Adipose tissue (tissue), 3 donors: ENCODE measurements around the gene ZNF534. TPM values are rescaled to one million over a fixed set of nuclear protein-coding genes. Genes with fewer than 3 reads are reported as not detected.
"Not testable (repeated sequence)": the region's sequence is repeated elsewhere in the genome, so short reads cannot be mapped to it uniquely, and the experiment has no call there.

Experiments used
- H3K27ac ChIP-seq: one replicate; pipeline ENCODE4 v1.5.1; 2013; ENCODE audit warnings: low read depth, low read length
- WGBS, 3 donors: extraction: QIAGEN DNeasy Blood & Tissue Kit; methylation state at CpG; one replicate each; pipeline ENCODE4 v1.1.7; 2013; 5-methylcytosine and 5-hydroxymethylcytosine counted together
- polyA plus RNA-seq, 3 donors: library from polyadenylated mRNA; stranded (reverse); fragments of 200-250 nt; gene quantifications; one replicate each; pipeline ENCODE4 v1.2.3, GENCODE V29; 2013
- donor health status: healthy with polysubstance abuse.
- donor health status: Bipolar disorder and iron deficiency.
- donor health status: healthy.

The ZNF534 gene
- polyA plus RNA-seq, result not detected

GRCh38 chr19:52428937-52429336 lies at the start of gene ZNF534:
Gene ZNF534, plus strand, starts transcription at chr19:52429148. Its CDS starts 2,327 bp downstream, at chr19:52431475.
- WGBS, 3 donors, result 49 to 57% (median 54%) methylated on average over 27 of the region's 27 CpGs
- no peak within 1 kb of the TSS for H3K27ac ChIP-seq

GRCh38 chr19:52391135-52391534 lies 37.8 kb upstream of the ZNF534 start:
- WGBS, 3 donors, result 38 to 63% (median 58%) methylated on average over 1 of the region's 1 CpG
- H3K27ac ChIP-seq, result no peak overlapping the region

- no peak within 1 kb of the TSS for H3K27ac ChIP-seq
- 1% methylated on average over 36 of the region's 36 CpGs for WGBS, 3 donors
Measured at GRCh38 chr19:52397310-52398080, 31.5 kb upstream of the ZNF534 start, which contains the start of gene ZNF528. Gene ZNF528, plus strand, starts transcription at chr19:52397849. Its CDS starts 4,165 bp downstream, at chr19:52402014.

- H3K27ac ChIP-seq, result no peak overlapping the region
- WGBS, 3 donors, result 2 to 6% (median 2%) methylated on average over 14 of the region's 14 CpGs
Measured at GRCh38 chr19:52398081-52398441, 30.9 kb upstream of the ZNF534 start.

GRCh38 chr19:52410276-52410675 lies 18.7 kb upstream of the ZNF534 start:
- no peak overlapping the region for H3K27ac ChIP-seq
- WGBS, 3 donors, result 90 to 98% (median 97%) methylated on average over 6 of the region's 6 CpGs

GRCh38 chr19:52415711-52416110 lies 13.2 kb upstream of the ZNF534 start:
- WGBS, 3 donors, result 94 to 96% (median 94%) methylated on average over 5 of the region's 5 CpGs
- H3K27ac ChIP-seq, result no peak overlapping the region

- WGBS, 3 donors, result 58 to 84% (median 75%) methylated on average over 3 of the region's 3 CpGs
Measured at GRCh38 chr19:52442179-52442578, 13.2 kb downstream of the ZNF534 start.

GRCh38 chr19:52444506-52444905 lies 15.6 kb downstream of the ZNF534 start:
- 35 to 42% (median 38%) methylated on average over 2 of the region's 2 CpGs for WGBS, 3 donors

More at GRCh38 chr19:52442179-52442578, 13.2 kb downstream of the ZNF534 start:
- H3K27ac ChIP-seq, result no peak overlapping the region

GRCh38 chr19:52451241-52451640 lies 22.3 kb downstream of the ZNF534 start:
- WGBS, 3 donors, result 24 to 31% (median 25%) methylated on average over 40 to 41 of the region's 41 CpGs

More at GRCh38 chr19:52444506-52444905, 15.6 kb downstream of the ZNF534 start:
- no peak overlapping the region for H3K27ac ChIP-seq

GRCh38 chr19:52453324-52454094 lies 24.6 kb downstream of the ZNF534 start, which contains the start of gene ZNF578:
Gene ZNF578, plus strand, starts transcription at chr19:52453553. Its CDS starts 48,293 bp downstream, at chr19:52501846.
- WGBS, 3 donors, result 0 to 4% (median 3%) methylated on average over 48 of the region's 48 CpGs
- H3K27ac ChIP-seq, result no peak within 1 kb of the TSS

More at GRCh38 chr19:52451241-52451640, 22.3 kb downstream of the ZNF534 start:
- no peak overlapping the region for H3K27ac ChIP-seq

- 83 to 90% (median 85%) methylated on average over 14 of the region's 14 CpGs for WGBS, 3 donors
- H3K27ac ChIP-seq, result no peak overlapping the region
Measured at GRCh38 chr19:52464798-52465470, 36.0 kb downstream of the ZNF534 start.

GRCh38 chr19:52473655-52474350 lies 44.9 kb downstream of the ZNF534 start:
- 93% methylated on average over 3 of the region's 3 CpGs for WGBS, 3 donors
- no peak overlapping the region for H3K27ac ChIP-seq

- 90 to 95% (median 95%) methylated on average over 7 of the region's 7 CpGs for WGBS, 3 donors
- no peak overlapping the region for H3K27ac ChIP-seq
Measured at GRCh38 chr19:52474351-52475127, 45.6 kb downstream of the ZNF534 start.

- not testable (repeated sequence) for H3K27ac ChIP-seq
- 42 to 48% (median 45%) methylated on average over 6 to 7 of the region's 7 CpGs for WGBS, 3 donors
Measured at GRCh38 chr19:52484111-52484743, 55.3 kb downstream of the ZNF534 start.

GRCh38 chr19:52485064-52485463 lies 56.1 kb downstream of the ZNF534 start:
- H3K27ac ChIP-seq, result not testable (repeated sequence)
- WGBS, 3 donors, result 31 to 55% (median 49%) methylated on average over 7 of the region's 7 CpGs

GRCh38 chr19:52485561-52486240 lies 56.8 kb downstream of the ZNF534 start:
- not testable (repeated sequence) for H3K27ac ChIP-seq
- WGBS, 3 donors, result 5 to 13% (median 9%) methylated on average over 8 of the region's 8 CpGs
